ENCODE measurements around the gene ELMOD1.

ELMOD1 gene

DNA sequence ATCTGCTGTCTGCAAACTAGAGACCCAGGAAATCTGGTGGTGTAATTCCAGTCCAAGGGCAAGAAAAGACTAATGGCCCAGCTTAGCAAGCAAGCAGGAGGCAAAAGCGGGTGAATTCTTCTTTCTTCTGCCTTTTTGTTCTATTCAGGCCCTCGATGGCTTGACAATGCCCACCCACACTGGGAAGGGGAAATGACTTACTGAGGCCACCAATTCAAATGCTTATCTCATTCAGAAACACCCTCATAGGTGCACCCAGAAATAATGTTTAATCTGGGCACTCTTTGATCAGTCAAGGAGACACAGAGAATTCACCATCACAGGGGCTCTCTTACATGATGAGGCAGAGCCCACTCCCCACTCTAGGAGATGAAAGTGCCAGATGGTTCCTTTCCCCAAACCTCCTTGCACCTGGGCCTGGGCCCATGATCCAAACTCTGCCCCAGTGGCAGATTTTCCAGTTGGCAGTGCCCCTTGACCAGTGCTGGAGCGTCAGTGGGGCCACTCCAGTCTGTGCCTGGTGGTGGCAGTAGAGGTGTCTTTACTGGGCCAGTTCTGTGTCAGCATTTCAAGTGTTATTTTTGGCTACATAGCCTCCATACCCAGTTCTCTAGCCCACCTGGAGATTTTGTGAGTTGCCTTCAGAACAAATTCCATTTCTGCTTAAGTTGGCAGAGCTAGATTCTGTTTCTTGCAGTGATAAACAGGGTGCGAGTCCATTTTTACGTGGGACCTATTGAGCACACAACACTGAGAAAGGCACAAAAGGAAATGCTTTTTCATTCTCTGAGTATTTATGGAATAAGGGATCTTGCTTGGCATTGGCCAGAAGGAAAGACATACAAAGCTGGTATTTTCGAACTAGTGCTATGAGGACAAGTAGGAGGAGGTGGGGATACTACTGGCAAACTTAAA is 7.5 kb downstream of the ELMOD1 start:
- Histone ChIP-seq H3K27ac (ENCODE audit: low read depth, low read length) (no peak overlapping the region), H3K4me3 (ENCODE audit: low read length) (no peak overlapping the region), H3K36me3 (ENCODE audit: control insufficient read depth, low read length) (no peaks in the 10 kb centered on the region), H3K9me2 (replicated peaks; ENCODE audit: control insufficient read depth, low read length) (no peaks in the 10 kb centered on the region), H3K27me3 (ENCODE audit: control insufficient read depth, low read length) (peaks cover 35% of the 10 kb centered on the region), H3K4me1 (ENCODE audit: control insufficient read depth, low read length) (no peaks in the 10 kb centered on the region), H3K4me2 (ENCODE audit: low read length) (no peak overlapping the region), H3K9me3 (ENCODE audit: control insufficient read depth, insufficient read depth, low read length) (no peaks in the 10 kb centered on the region), H4K20me1 (ENCODE audit: control insufficient read depth, insufficient read depth, low read depth, low read length) (no peaks in the 10 kb centered on the region), H3F3A (ENCODE audit: control insufficient read depth, insufficient read depth) (no peaks in the 10 kb centered on the region), H3K79me2 (ENCODE audit: control insufficient read depth, low read length) (no peaks in the 10 kb centered on the region)
- no peak for TF ChIP-seq EZH2phosphoT487 (IDR thresholded peaks at IDR 0.05; ENCODE audit: borderline replicate concordance, low read length)
- TF ChIP-seq, protein P1, sequence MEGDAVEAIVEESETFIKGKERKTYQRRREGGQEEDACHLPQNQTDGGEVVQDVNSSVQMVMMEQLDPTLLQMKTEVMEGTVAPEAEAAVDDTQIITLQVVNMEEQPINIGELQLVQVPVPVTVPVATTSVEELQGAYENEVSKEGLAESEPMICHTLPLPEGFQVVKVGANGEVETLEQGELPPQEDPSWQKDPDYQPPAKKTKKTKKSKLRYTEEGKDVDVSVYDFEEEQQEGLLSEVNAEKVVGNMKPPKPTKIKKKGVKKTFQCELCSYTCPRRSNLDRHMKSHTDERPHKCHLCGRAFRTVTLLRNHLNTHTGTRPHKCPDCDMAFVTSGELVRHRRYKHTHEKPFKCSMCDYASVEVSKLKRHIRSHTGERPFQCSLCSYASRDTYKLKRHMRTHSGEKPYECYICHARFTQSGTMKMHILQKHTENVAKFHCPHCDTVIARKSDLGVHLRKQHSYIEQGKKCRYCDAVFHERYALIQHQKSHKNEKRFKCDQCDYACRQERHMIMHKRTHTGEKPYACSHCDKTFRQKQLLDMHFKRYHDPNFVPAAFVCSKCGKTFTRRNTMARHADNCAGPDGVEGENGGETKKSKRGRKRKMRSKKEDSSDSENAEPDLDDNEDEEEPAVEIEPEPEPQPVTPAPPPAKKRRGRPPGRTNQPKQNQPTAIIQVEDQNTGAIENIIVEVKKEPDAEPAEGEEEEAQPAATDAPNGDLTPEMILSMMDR (IDR thresholded peaks at IDR 0.05; ENCODE audit: low read depth, low read length, poor library complexity, severe bottlenecking), result peak; percentile 53

DNA sequence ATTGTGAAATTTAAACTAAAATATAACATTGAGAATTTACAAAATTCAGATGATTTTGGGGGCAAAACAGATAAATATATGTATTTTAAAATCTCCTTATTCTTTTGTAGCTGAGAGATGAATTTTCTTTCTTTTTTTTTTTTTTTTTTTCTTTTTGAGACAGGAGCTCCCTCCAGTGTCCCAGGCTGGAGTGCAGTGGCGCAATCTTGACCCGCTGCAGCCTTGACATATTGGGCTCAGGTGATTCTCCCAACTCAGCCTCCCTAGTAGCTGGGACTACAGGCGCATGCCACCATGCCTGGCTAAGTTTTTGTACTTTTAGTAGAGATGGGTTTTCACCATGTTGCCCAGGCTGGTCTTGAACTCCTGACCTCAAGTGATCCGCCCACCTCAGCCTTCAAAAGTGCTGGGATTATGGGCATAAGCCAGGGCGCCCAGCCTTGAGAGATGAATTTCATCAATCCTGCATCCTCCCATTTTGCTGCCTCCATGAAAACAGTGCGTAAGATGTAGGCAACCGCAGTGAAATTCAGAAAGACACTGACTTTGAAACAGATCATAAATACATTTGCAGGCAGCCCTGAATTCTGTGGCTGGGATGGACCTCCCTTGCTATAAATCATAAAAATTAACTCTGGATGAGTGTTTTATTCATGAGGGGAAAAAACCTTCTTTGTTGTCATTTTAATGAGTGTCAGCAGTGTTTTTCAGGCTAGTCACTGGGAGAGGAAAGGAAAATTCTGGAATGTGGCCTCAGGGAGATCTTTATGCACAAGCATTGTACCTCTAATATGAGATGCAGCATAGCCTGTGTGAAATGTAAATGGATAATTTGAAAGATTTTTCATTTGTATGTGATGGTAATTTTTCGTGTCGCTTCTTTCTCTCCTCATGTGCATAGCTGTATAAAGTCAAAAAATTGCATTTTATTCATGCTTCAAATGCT is 14.4 kb downstream of the ELMOD1 start:
- TF ChIP-seq, protein P1 (IDR thresholded peaks at IDR 0.05; ENCODE audit: low read depth, low read length, poor library complexity, severe bottlenecking), result no peak
- TF ChIP-seq EZH2phosphoT487 (IDR thresholded peaks at IDR 0.05; ENCODE audit: borderline replicate concordance, low read length), result no peak
- Histone ChIP-seq H3F3A (ENCODE audit: control insufficient read depth, insufficient read depth) (no peaks in the 10 kb centered on the region), H3K4me3 (ENCODE audit: low read length) (no peak overlapping the region), H3K9me2 (replicated peaks; ENCODE audit: control insufficient read depth, low read length) (no peaks in the 10 kb centered on the region), H3K79me2 (ENCODE audit: control insufficient read depth, low read length) (no peaks in the 10 kb centered on the region), H3K27me3 (ENCODE audit: control insufficient read depth, low read length) (peaks cover 12% of the 10 kb centered on the region; the same call in 1 of the 2 replicates), H4K20me1 (ENCODE audit: control insufficient read depth, insufficient read depth, low read depth, low read length) (no peaks in the 10 kb centered on the region), H3K9me3 (ENCODE audit: control insufficient read depth, insufficient read depth, low read length) (no peaks in the 10 kb centered on the region), H3K4me1 (ENCODE audit: control insufficient read depth, low read length) (no peaks in the 10 kb centered on the region), H3K4me2 (ENCODE audit: low read length) (no peak overlapping the region), H3K27ac (ENCODE audit: low read depth, low read length) (no peak overlapping the region), H3K36me3 (ENCODE audit: control insufficient read depth, low read length) (no peaks in the 10 kb centered on the region)

DNA sequence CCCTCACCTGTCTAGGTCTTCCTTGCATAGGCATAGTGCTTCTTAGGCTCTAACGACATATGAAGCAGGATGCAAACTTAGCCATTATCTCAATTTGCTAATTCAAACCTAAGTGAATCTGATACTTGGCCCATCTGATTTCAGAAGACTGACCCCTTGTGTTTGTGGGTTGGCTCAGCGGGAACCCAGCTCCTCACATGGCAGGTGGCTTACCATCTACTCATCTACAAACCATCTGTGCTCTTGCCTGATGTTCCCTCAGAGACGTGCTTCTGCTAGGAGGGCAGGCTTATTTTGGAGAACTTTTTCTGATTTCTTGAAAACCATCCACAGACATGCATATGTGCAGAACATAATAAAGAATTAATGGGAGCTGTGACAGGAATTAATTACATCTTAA is 15.2 kb downstream of the ELMOD1 start:
- Histone ChIP-seq H3K4me1 (ENCODE audit: control insufficient read depth, low read length) (no peaks in the 10 kb centered on the region), H3K4me2 (ENCODE audit: low read length) (no peak overlapping the region), H3K36me3 (ENCODE audit: control insufficient read depth, low read length) (no peaks in the 10 kb centered on the region), H3K4me3 (ENCODE audit: low read length) (no peak overlapping the region), H4K20me1 (ENCODE audit: control insufficient read depth, insufficient read depth, low read depth, low read length) (no peaks in the 10 kb centered on the region), H3K9me3 (ENCODE audit: control insufficient read depth, insufficient read depth, low read length) (no peaks in the 10 kb centered on the region), H3K9me2 (replicated peaks; ENCODE audit: control insufficient read depth, low read length) (no peaks in the 10 kb centered on the region), H3K27me3 (ENCODE audit: control insufficient read depth, low read length) (peaks cover 12% of the 10 kb centered on the region; the same call in 1 of the 2 replicates), H3K27ac (ENCODE audit: low read depth, low read length) (no peak overlapping the region), H3F3A (ENCODE audit: control insufficient read depth, insufficient read depth) (no peaks in the 10 kb centered on the region), H3K79me2 (ENCODE audit: control insufficient read depth, low read length) (no peaks in the 10 kb centered on the region)
- TF ChIP-seq, protein P1 (IDR thresholded peaks at IDR 0.05; ENCODE audit: low read depth, low read length, poor library complexity, severe bottlenecking), result peak; percentile 16
- TF ChIP-seq EZH2phosphoT487 (IDR thresholded peaks at IDR 0.05; ENCODE audit: borderline replicate concordance, low read length), result no peak

Data from DOHH2 (cell line).